HEK293 (cell line): ENCODE data around the gene DICER1.

ENCODE experiments used
- CTCF ChIA-PET: fragments of 350-600 bp; formaldehyde crosslinking; extraction: SDS; loops from one replicate; lab custom pipeline; 2021; ENCODE audit warnings: antibody characterized with exemption; lab: Yijun Ruan, JAX
- POLR2A ChIA-PET: fragments of 300-600 bp; formaldehyde crosslinking; extraction: SDS; loops from one replicate; lab custom pipeline; 2020; ENCODE audit warnings: antibody characterized with exemption, inconsistent platforms; lab: Yijun Ruan, JAX
- H3K27ac ChIP-seq: fragments of 200-500 bp; sonication (Bioruptor generic); 2 replicates; pipeline ENCODE4 v1.5.1; 2014; ENCODE audit warnings: low read depth, low read length, control low read depth, inconsistent platforms; ENCODE audit errors: extremely low read depth
- H3K36me3 ChIP-seq, 2 experiments: fragments of 200-500 bp in 1 of 2; sonication (Bioruptor generic) in 1 of 2; 1 replicate in 1 of 2; 2 replicates in 1 of 2; pipeline ENCODE4 v1.5.1; 2014 to 2017; ENCODE audit warnings: inconsistent platforms in 2 of 2, low read length in 2 of 2; ENCODE audit not compliant: control insufficient read depth in 2 of 2, insufficient read depth in 1 of 2
- H3K4me1 ChIP-seq: fragments of 200-500 bp; sonication (Bioruptor generic); 2 replicates; pipeline ENCODE4 v1.5.1; 2014; ENCODE audit warnings: mild to moderate bottlenecking, low read length, inconsistent platforms; ENCODE audit not compliant: control insufficient read depth, insufficient read depth
- H3K4me3 ChIP-seq: 2 replicates; pipeline ENCODE4 v1.5.1; 2011; ENCODE audit warnings: low read depth, mild to moderate bottlenecking, control low read depth, low read length, moderate library complexity
- H3K9me3 ChIP-seq: fragments of 200-500 bp; sonication (Bioruptor generic); 2 replicates; pipeline ENCODE4 v1.5.1; 2014; ENCODE audit warnings: low read depth, low read length, inconsistent platforms; ENCODE audit not compliant: control insufficient read depth, insufficient read depth
- HIC1 ChIP-seq: fragments of 450-650 bp; formaldehyde crosslinking; IDR thresholded peaks from 2 replicates; pipeline ENCODE4 v1.5.1; 2016; ENCODE audit warnings: missing biosample characterization, missing genetic modification characterization
- KLF16 ChIP-seq: fragments of 450-650 bp; formaldehyde crosslinking; IDR thresholded peaks from 2 replicates; pipeline ENCODE4 v1.5.1; 2017; ENCODE audit warnings: missing biosample characterization, missing genetic modification characterization
- KLF8 ChIP-seq: fragments of 450-650 bp; formaldehyde crosslinking; IDR thresholded peaks from 2 replicates; pipeline ENCODE4 v1.5.1; 2016; ENCODE audit warnings: missing biosample characterization, missing genetic modification characterization
- MZF1 ChIP-seq: fragments of 450-650 bp; formaldehyde crosslinking; IDR thresholded peaks from 2 replicates; pipeline ENCODE4 v1.5.1; 2017; ENCODE audit warnings: missing biosample characterization, missing genetic modification characterization, borderline replicate concordance
- ZBTB20 ChIP-seq: fragments of 450-650 bp; formaldehyde crosslinking; IDR thresholded peaks from 2 replicates; pipeline ENCODE4 v1.5.1; 2016; ENCODE audit warnings: missing biosample characterization, missing genetic modification characterization
- ZFP69B ChIP-seq: fragments of 450-650 bp; formaldehyde crosslinking; IDR thresholded peaks from 2 replicates; pipeline ENCODE4 v1.5.1; 2016; ENCODE audit warnings: missing biosample characterization, missing genetic modification characterization
- ZNF112 ChIP-seq: fragments of 450-650 bp; formaldehyde crosslinking; IDR thresholded peaks from 2 replicates; pipeline ENCODE4 v1.5.0; 2017; ENCODE audit warnings: missing biosample characterization, missing genetic modification characterization
- ZNF138 ChIP-seq: fragments of 450-650 bp; formaldehyde crosslinking; IDR thresholded peaks from 2 replicates; pipeline ENCODE4 v1.5.1; 2016; ENCODE audit warnings: missing biosample characterization, missing genetic modification characterization, borderline replicate concordance
- ZNF211 ChIP-seq: fragments of 450-650 bp; formaldehyde crosslinking; IDR thresholded peaks from 2 replicates; pipeline ENCODE4 v1.5.1; 2016; ENCODE audit warnings: low read depth, missing biosample characterization, missing genetic modification characterization
- ZNF302 ChIP-seq: fragments of 450-650 bp; formaldehyde crosslinking; IDR thresholded peaks from 2 replicates; pipeline ENCODE4 v1.5.1; 2016; ENCODE audit warnings: missing biosample characterization, missing genetic modification characterization, low read depth
- ZNF366 ChIP-seq: fragments of 450-650 bp; formaldehyde crosslinking; conservative IDR thresholded peaks from 2 replicates; pipeline ENCODE4 v1.5.1; 2016; ENCODE audit warnings: missing biosample characterization, missing genetic modification characterization
- ZNF549 ChIP-seq: fragments of 450-650 bp; IDR thresholded peaks from 2 replicates; pipeline ENCODE4 v1.5.1; 2018; ENCODE audit warnings: missing biosample characterization, missing genetic modification characterization, mild to moderate bottlenecking, inconsistent platforms, moderate library complexity
- ZNF571 ChIP-seq: fragments of 450-650 bp; formaldehyde crosslinking; IDR thresholded peaks from 2 replicates; pipeline ENCODE4 v1.5.0; 2017; ENCODE audit warnings: missing biosample characterization, missing genetic modification characterization
- ZNF610 ChIP-seq: fragments of 450-650 bp; formaldehyde crosslinking; IDR thresholded peaks from 2 replicates; pipeline ENCODE4 v1.5.1; 2016; ENCODE audit warnings: missing biosample characterization, missing genetic modification characterization, borderline replicate concordance
- ZNF629 ChIP-seq: fragments of 450-650 bp; formaldehyde crosslinking; IDR thresholded peaks from 2 replicates; pipeline ENCODE4 v1.5.1; 2017; ENCODE audit warnings: missing biosample characterization, missing genetic modification characterization
- ZNF654 ChIP-seq: fragments of 450-650 bp; formaldehyde crosslinking; IDR thresholded peaks from 2 replicates; pipeline ENCODE4 v1.5.1; 2016; ENCODE audit warnings: low read depth, missing biosample characterization, missing genetic modification characterization
- ZNF658 ChIP-seq: fragments of 450-650 bp; formaldehyde crosslinking; IDR thresholded peaks from 2 replicates; pipeline ENCODE4; 2016; ENCODE audit warnings: missing biosample characterization, missing genetic modification characterization
- ZNF660 ChIP-seq: fragments of 450-650 bp; IDR thresholded peaks from 2 replicates; pipeline ENCODE4 v1.5.1; 2018; ENCODE audit warnings: missing biosample characterization, mild to moderate bottlenecking, missing genetic modification characterization
- ZNF692 ChIP-seq: fragments of 450-650 bp; formaldehyde crosslinking; IDR thresholded peaks from 2 replicates; pipeline ENCODE4 v1.5.1; 2016; ENCODE audit warnings: missing biosample characterization, missing genetic modification characterization
- ZSCAN16 ChIP-seq: fragments of 450-650 bp; formaldehyde crosslinking; IDR thresholded peaks from 2 replicates; pipeline ENCODE4 v1.5.1; 2016; ENCODE audit warnings: missing biosample characterization, missing genetic modification characterization
- TF ChIP-seq, protein P1 (sequence below): fragments of 450-650 bp; formaldehyde crosslinking; conservative IDR thresholded peaks from 2 replicates; pipeline ENCODE4 v1.5.1; 2016; ENCODE audit warnings: low read depth, missing biosample characterization, missing genetic modification characterization
- TF ChIP-seq, protein P2 (sequence below): fragments of 450-650 bp; formaldehyde crosslinking; IDR thresholded peaks from 2 replicates; pipeline ENCODE4 v1.5.1; 2016; ENCODE audit warnings: missing biosample characterization, missing genetic modification characterization
- TF ChIP-seq, protein P3 (sequence below): fragments of 450-650 bp; formaldehyde crosslinking; IDR thresholded peaks from 2 replicates; pipeline ENCODE4 v1.5.0; 2017; ENCODE audit warnings: missing biosample characterization, missing genetic modification characterization, borderline replicate concordance

The DICER1 gene

GRCh38 chr14:95098984-95099599 is 58.2 kb downstream of the DICER1 start:
- TF ChIP-seq MZF1 (tag by site-specific recombination) (no peak), KLF16 (no peak), ZNF610 (tag by site-specific recombination) (no peak), ZNF138 (tag by site-specific recombination) (no peak), ZNF654 (tag by site-specific recombination) (peak; percentile 37), ZFP69B (tag by site-specific recombination) (no peak), KLF8 (tag by site-specific recombination) (peak; percentile 81), HIC1 (no peak), ZNF629 (tag by site-specific recombination) (no peak), ZNF660 (tag by site-specific recombination) (peak; percentile 67), ZBTB20 (tag by site-specific recombination) (no peak)
- TF ChIP-seq, protein P1, sequence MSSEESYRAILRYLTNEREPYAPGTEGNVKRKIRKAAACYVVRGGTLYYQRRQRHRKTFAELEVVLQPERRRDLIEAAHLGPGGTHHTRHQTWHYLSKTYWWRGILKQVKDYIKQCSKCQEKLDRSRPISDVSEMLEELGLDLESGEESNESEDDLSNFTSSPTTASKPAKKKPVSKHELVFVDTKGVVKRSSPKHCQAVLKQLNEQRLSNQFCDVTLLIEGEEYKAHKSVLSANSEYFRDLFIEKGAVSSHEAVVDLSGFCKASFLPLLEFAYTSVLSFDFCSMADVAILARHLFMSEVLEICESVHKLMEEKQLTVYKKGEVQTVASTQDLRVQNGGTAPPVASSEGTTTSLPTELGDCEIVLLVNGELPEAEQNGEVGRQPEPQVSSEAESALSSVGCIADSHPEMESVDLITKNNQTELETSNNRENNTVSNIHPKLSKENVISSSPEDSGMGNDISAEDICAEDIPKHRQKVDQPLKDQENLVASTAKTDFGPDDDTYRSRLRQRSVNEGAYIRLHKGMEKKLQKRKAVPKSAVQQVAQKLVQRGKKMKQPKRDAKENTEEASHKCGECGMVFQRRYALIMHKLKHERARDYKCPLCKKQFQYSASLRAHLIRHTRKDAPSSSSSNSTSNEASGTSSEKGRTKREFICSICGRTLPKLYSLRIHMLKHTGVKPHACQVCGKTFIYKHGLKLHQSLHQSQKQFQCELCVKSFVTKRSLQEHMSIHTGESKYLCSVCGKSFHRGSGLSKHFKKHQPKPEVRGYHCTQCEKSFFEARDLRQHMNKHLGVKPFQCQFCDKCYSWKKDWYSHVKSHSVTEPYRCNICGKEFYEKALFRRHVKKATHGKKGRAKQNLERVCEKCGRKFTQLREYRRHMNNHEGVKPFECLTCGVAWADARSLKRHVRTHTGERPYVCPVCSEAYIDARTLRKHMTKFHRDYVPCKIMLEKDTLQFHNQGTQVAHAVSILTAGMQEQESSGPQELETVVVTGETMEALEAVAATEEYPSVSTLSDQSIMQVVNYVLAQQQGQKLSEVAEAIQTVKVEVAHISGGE (tag by site-specific recombination) = no peak
- TF ChIP-seq, protein P2, sequence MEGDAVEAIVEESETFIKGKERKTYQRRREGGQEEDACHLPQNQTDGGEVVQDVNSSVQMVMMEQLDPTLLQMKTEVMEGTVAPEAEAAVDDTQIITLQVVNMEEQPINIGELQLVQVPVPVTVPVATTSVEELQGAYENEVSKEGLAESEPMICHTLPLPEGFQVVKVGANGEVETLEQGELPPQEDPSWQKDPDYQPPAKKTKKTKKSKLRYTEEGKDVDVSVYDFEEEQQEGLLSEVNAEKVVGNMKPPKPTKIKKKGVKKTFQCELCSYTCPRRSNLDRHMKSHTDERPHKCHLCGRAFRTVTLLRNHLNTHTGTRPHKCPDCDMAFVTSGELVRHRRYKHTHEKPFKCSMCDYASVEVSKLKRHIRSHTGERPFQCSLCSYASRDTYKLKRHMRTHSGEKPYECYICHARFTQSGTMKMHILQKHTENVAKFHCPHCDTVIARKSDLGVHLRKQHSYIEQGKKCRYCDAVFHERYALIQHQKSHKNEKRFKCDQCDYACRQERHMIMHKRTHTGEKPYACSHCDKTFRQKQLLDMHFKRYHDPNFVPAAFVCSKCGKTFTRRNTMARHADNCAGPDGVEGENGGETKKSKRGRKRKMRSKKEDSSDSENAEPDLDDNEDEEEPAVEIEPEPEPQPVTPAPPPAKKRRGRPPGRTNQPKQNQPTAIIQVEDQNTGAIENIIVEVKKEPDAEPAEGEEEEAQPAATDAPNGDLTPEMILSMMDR (tag by site-specific recombination) = 0 out of 2 replicates have a peak, but pooled peaks have one; percentile 36
- Histone ChIP-seq H3K4me1 (no peaks in the 10 kb centered on the region), H3K36me3 (peaks cover 39 to 67% of the 10 kb centered on the region in 2 experiments), H3K9me3 (no peaks in the 10 kb centered on the region), H3K27ac (no peak overlapping the region), H3K4me3 (no peak overlapping the region)
- ChIA-PET CTCF (interaction anchor here (0.7 to 1.0 kb wide), 9 partner anchors 8 to 687 kb away, joined by 3 to 6 read pairs (median 3); no protein-coding TSS in a partner anchor), POLR2A (interaction anchor here (0.7 kb wide), 1 partner anchor 141 kb away, joined by 4 read pairs; no protein-coding TSS in a partner anchor)

GRCh38 chr14:95097385-95097784 is 59.9 kb downstream of the DICER1 start:
- no peaks in the 10 kb centered on the region for H3K4me1 ChIP-seq
- H3K4me3 ChIP-seq = no peak overlapping the region
- peaks cover 29 to 67% of the 10 kb centered on the region in 2 experiments for H3K36me3 ChIP-seq
- ChIA-PET POLR2A (no interaction called here), CTCF (interaction anchor here (0.6 to 2.0 kb wide), 6 partner anchors 69 to 883 kb away, joined by 3 to 6 read pairs (median 3); no protein-coding TSS in a partner anchor)
- H3K9me3 ChIP-seq = no peaks in the 10 kb centered on the region
- no peak overlapping the region for H3K27ac ChIP-seq
- TF ChIP-seq ZNF549 (tag by site-specific recombination) = no peak
- no peak for TF ChIP-seq ZNF692 (tag by site-specific recombination)
- no peak for TF ChIP-seq ZSCAN16 (tag by site-specific recombination)
- TF ChIP-seq ZNF112 = no peak
- TF ChIP-seq ZNF571 (tag by site-specific recombination) = no peak
- no peak for TF ChIP-seq ZNF211
- TF ChIP-seq, protein P3, sequence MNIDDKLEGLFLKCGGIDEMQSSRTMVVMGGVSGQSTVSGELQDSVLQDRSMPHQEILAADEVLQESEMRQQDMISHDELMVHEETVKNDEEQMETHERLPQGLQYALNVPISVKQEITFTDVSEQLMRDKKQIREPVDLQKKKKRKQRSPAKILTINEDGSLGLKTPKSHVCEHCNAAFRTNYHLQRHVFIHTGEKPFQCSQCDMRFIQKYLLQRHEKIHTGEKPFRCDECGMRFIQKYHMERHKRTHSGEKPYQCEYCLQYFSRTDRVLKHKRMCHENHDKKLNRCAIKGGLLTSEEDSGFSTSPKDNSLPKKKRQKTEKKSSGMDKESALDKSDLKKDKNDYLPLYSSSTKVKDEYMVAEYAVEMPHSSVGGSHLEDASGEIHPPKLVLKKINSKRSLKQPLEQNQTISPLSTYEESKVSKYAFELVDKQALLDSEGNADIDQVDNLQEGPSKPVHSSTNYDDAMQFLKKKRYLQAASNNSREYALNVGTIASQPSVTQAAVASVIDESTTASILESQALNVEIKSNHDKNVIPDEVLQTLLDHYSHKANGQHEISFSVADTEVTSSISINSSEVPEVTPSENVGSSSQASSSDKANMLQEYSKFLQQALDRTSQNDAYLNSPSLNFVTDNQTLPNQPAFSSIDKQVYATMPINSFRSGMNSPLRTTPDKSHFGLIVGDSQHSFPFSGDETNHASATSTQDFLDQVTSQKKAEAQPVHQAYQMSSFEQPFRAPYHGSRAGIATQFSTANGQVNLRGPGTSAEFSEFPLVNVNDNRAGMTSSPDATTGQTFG (tag by site-specific recombination) = no peak
- TF ChIP-seq ZNF302 (tag by site-specific recombination) = no peak
- no peak for TF ChIP-seq ZNF658 (tag by site-specific recombination)
- TF ChIP-seq ZNF629 (tag by site-specific recombination) = no peak
- no peak for TF ChIP-seq ZNF366 (tag by site-specific recombination)
